GM21367 (cell line): Measurements from ENCODE around the gene CCP110.

Experiments used
- ATAC-seq: cut with Tn5 transposase; IDR thresholded peaks from one replicate; pipeline ENCODE4 v1.9.1; 2021; ENCODE audit not compliant: unreplicated experiment

The CCP110 gene

GRCh38 chr16:19548144-19548543 is 24.4 kb downstream of the CCP110 start:
- ATAC-seq, result no peak

- no peak for ATAC-seq
Observed at GRCh38 chr16:19549673-19550072, 25.9 kb downstream of the CCP110 start.

- peak; percentile 89 for ATAC-seq
Observed at GRCh38 chr16:19555186-19555937, 31.6 kb downstream of the CCP110 start, which contains the start of gene VPS35L. Gene VPS35L, plus strand, starts transcription at chr16:19555703. Its CDS starts 27 bp downstream, at chr16:19555730.

- ATAC-seq, result no peak
Observed at GRCh38 chr16:19555938-19556771, 32.4 kb downstream of the CCP110 start.

GRCh38 chr16:19559242-19559910 is 35.6 kb downstream of the CCP110 start:
- no peak for ATAC-seq

GRCh38 chr16:19560078-19560477 is 36.3 kb downstream of the CCP110 start:
- ATAC-seq, result no peak

GRCh38 chr16:19563377-19563776 is 39.6 kb downstream of the CCP110 start:
- no peak for ATAC-seq

GRCh38 chr16:19566362-19566761 is 42.6 kb downstream of the CCP110 start:
- no peak for ATAC-seq

- ATAC-seq, result no peak
Observed at GRCh38 chr16:19567560-19567959, 43.8 kb downstream of the CCP110 start.

GRCh38 chr16:19573997-19574396 is 50.3 kb downstream of the CCP110 start:
- ATAC-seq, result no peak

GRCh38 chr16:19574615-19575014 is 50.9 kb downstream of the CCP110 start:
- ATAC-seq, result no peak

GRCh38 chr16:19578378-19578971 is 54.7 kb downstream of the CCP110 start:
- no peak for ATAC-seq

GRCh38 chr16:19582050-19582831 is 58.5 kb downstream of the CCP110 start:
- no peak for ATAC-seq

- no peak for ATAC-seq
Observed at GRCh38 chr16:19583665-19584300, 60.0 kb downstream of the CCP110 start.

GRCh38 chr16:19588661-19589060 is 64.9 kb downstream of the CCP110 start:
- ATAC-seq, result no peak

- ATAC-seq, result no peak
Observed at GRCh38 chr16:19589106-19589505, 65.4 kb downstream of the CCP110 start.

GRCh38 chr16:19589771-19590302 is 66.1 kb downstream of the CCP110 start:
- no peak for ATAC-seq

GRCh38 chr16:19595043-19595767 is 71.5 kb downstream of the CCP110 start:
- ATAC-seq, result no peak
